CD14-positive monocyte (primary cell): ENCODE results near the gene NUP93. TPM values are rescaled to one million over a fixed set of nuclear protein-coding genes. Genes with fewer than 3 reads are reported as not detected.

Experiments used
- DNase-seq, 3 donors: peaks; one replicate each; pipeline ENCODE4 v3.0.0-alpha.2; 2011 to 2022
- H2AFZ ChIP-seq: 2 replicates; pipeline ENCODE4 v1.6.0; 2012; ENCODE audit warnings: mild to moderate bottlenecking, low read depth, low read length, inconsistent platforms; ENCODE audit not compliant: insufficient read depth, poor library complexity, severe bottlenecking
- H3K27ac ChIP-seq, 2 donors: 1 replicate in 1 of 2; 2 replicates in 1 of 2; pipeline ENCODE4 v1.5.1; 2012 to 2013; ENCODE audit warnings: low read length in 2 of 2, control low read depth in 1 of 2, inconsistent platforms in 1 of 2, low read depth in 1 of 2, mild to moderate bottlenecking in 1 of 2
- H3K27me3 ChIP-seq, 2 donors: one replicate each; pipeline versions ENCODE4 v1.6.0 to v1.6.1; 2011 to 2013; ENCODE audit warnings: low read length in 2 of 2; ENCODE audit not compliant: control insufficient read depth in 2 of 2, insufficient read depth in 2 of 2
- H3K36me3 ChIP-seq, 2 donors: replicated peaks in 1 of 2; 1 replicate in 1 of 2; 2 replicates in 1 of 2; pipeline versions ENCODE4 v1.5.1 to v1.6.1; 2012 to 2013; ENCODE audit warnings: low read length in 2 of 2, control low read depth in 1 of 2, inconsistent platforms in 1 of 2, mild to moderate bottlenecking in 1 of 2; ENCODE audit not compliant: insufficient read depth in 2 of 2, control insufficient read depth in 1 of 2
- H3K4me1 ChIP-seq, 2 donors: 1 replicate in 1 of 2; 2 replicates in 1 of 2; pipeline versions ENCODE4 v1.5.1 to v1.6.1; 2012 to 2013; ENCODE audit warnings: low read length in 2 of 2, control low read depth in 1 of 2, inconsistent platforms in 1 of 2, mild to moderate bottlenecking in 1 of 2, moderate library complexity in 1 of 2; ENCODE audit not compliant: insufficient read depth in 2 of 2, control insufficient read depth in 1 of 2
- H3K4me2 ChIP-seq: replicated peaks from 2 replicates; pipeline ENCODE3; 2012; ENCODE audit warnings: low read length, moderate library complexity, mild to moderate bottlenecking; ENCODE audit not compliant: poor library complexity, severe bottlenecking; ENCODE audit errors: extremely low read depth
- H3K4me3 ChIP-seq, 3 experiments: fragments of 200-600 bp in 1 of 3; sonication (generic) in 1 of 3; replicated peaks in 1 of 3; 1 replicate in 2 of 3; 2 replicates in 1 of 3; pipeline ENCODE4 v1.5.1; 2011 to 2013; ENCODE audit warnings: low read length in 3 of 3, mild to moderate bottlenecking in 3 of 3, control low read depth in 2 of 3, low read depth in 2 of 3, inconsistent platforms in 1 of 3, moderate library complexity in 1 of 3
- H3K79me2 ChIP-seq: 2 replicates; pipeline ENCODE4 v1.6.0; 2012; ENCODE audit warnings: mild to moderate bottlenecking, control low read depth, inconsistent platforms, low read length, moderate library complexity; ENCODE audit not compliant: insufficient read depth
- H3K9ac ChIP-seq: 2 replicates; pipeline ENCODE4 v1.6.0; 2017; ENCODE audit warnings: low read length, mild to moderate bottlenecking; ENCODE audit not compliant: insufficient read depth, poor library complexity, severe bottlenecking
- H3K9me3 ChIP-seq, 2 donors: replicated peaks in 1 of 2; 1 replicate in 1 of 2; 2 replicates in 1 of 2; pipeline versions ENCODE4 v1.5.1 to v1.6.1; 2012 to 2013; ENCODE audit warnings: low read length in 2 of 2, control low read depth in 1 of 2; ENCODE audit not compliant: control insufficient read depth in 1 of 2, insufficient read depth in 1 of 2
- H4K20me1 ChIP-seq: 2 replicates; pipeline ENCODE4 v1.6.0; 2012; ENCODE audit warnings: mild to moderate bottlenecking, low read length, control low read depth, moderate library complexity; ENCODE audit not compliant: insufficient read depth
- H3K27ac Mint-ChIP-seq, 7 donors: one replicate each; pipeline ENCODE4 v1.8.0; 2020; ENCODE audit warnings: mild to moderate bottlenecking in 7 of 7, mixed read lengths in 7 of 7, moderate library complexity in 6 of 7, inconsistent platforms in 2 of 7
- H3K27me3 Mint-ChIP-seq, 3 donors: one replicate each; pipeline ENCODE4 v1.8.0; 2021 to 2022; ENCODE audit warnings: low read depth in 3 of 3, mild to moderate bottlenecking in 3 of 3, mixed read lengths in 3 of 3, moderate library complexity in 3 of 3, inconsistent platforms in 1 of 3
- H3K36me3 Mint-ChIP-seq, 2 donors: one replicate each; pipeline ENCODE4 v1.8.0; 2020; ENCODE audit warnings: mixed read lengths in 2 of 2, inconsistent platforms in 1 of 2, mild to moderate bottlenecking in 1 of 2
- H3K4me1 Mint-ChIP-seq: one replicate; pipeline ENCODE4 v1.8.0; 2020; ENCODE audit warnings: mild to moderate bottlenecking, mixed read lengths
- H3K4me3 Mint-ChIP-seq, 2 donors: one replicate each; pipeline ENCODE4 v1.8.0; 2020; ENCODE audit warnings: mild to moderate bottlenecking in 2 of 2, mixed read lengths in 2 of 2, moderate library complexity in 1 of 2
- H3K9me3 Mint-ChIP-seq, 7 donors: one replicate each; pipeline ENCODE4 v1.8.0; 2020 to 2022; ENCODE audit warnings: mixed read lengths in 7 of 7, mild to moderate bottlenecking in 6 of 7, moderate library complexity in 6 of 7, inconsistent platforms in 2 of 7
- WGBS: methylation state at CpG from one replicate; pipeline ENCODE4 v1.1.5; 2013; ENCODE audit warnings: missing lambda C conversion rate; ENCODE audit not compliant: insufficient coverage; 5-methylcytosine and 5-hydroxymethylcytosine counted together
- intact Hi-C, 2 donors: fragments of 100-400 bp; cut with micrococcal nuclease; formaldehyde crosslinking; loops; one replicate each; pipeline versions ENCODE4 v1.15.0 to v1.15.1; 2023
- polyA plus RNA-seq, 3 donors: library from polyadenylated mRNA; depleted of rRNA in 1 of 3; unstranded in 2 of 3; stranded (reverse) in 1 of 3; fragments of 300-500 nt in 2 of 3; fragments of >200 nt in 1 of 3; fragmentation: Illumina TruSeq in 2 of 3; gene quantifications; 1 replicate in 2 of 3; 2 replicates in 1 of 3; pipeline ENCODE4 v1.2.3, GENCODE V29; 2012 to 2021
- TF ChIP-seq, protein P1 (sequence below): fragments of 200-600 bp; IDR thresholded peaks from one replicate; pipeline ENCODE4 v1.8.0; 2022; ENCODE audit warnings: antibody characterized with exemption, mild to moderate bottlenecking

The NUP93 gene
- polyA plus RNA-seq, 3 donors = 46.6 to 77.7 (median 59.4) TPM

GRCh38 chr16:56864960-56865359, 135.0 kb downstream of the NUP93 start, which contains the start of gene SLC12A3:
Gene SLC12A3, plus strand, starts transcription at chr16:56865207. Its CDS starts 29 bp downstream, at chr16:56865236.
- H3K27me3 ChIP-seq = no peaks in the 10 kb centered on the region
- Mint-ChIP-seq H3K27me3 (peaks cover 0 to 10% (median 4%) of the 10 kb centered on the region in 3 donors), H3K36me3 (peaks cover 2% of the 10 kb centered on the region in 2 donors), H3K27ac (peak within 1 kb of the TSS in 2 of 7 donors; percentile 9 to 46), H3K4me1 (peaks cover 58% of the 10 kb centered on the region), H3K4me3 (no peak within 1 kb of the TSS), H3K9me3 (no peaks in the 10 kb centered on the region)
- H3K4me2 ChIP-seq = no peak within 1 kb of the TSS
- no peaks in the 10 kb centered on the region for H3K9me3 ChIP-seq
- no peak for DNase-seq
- peaks cover 47 to 59% of the 10 kb centered on the region in 2 donors for H3K4me1 ChIP-seq
- no peaks in the 10 kb centered on the region for H3K79me2 ChIP-seq
- no peaks in the 10 kb centered on the region for H3K36me3 ChIP-seq
- TF ChIP-seq, protein P1, sequence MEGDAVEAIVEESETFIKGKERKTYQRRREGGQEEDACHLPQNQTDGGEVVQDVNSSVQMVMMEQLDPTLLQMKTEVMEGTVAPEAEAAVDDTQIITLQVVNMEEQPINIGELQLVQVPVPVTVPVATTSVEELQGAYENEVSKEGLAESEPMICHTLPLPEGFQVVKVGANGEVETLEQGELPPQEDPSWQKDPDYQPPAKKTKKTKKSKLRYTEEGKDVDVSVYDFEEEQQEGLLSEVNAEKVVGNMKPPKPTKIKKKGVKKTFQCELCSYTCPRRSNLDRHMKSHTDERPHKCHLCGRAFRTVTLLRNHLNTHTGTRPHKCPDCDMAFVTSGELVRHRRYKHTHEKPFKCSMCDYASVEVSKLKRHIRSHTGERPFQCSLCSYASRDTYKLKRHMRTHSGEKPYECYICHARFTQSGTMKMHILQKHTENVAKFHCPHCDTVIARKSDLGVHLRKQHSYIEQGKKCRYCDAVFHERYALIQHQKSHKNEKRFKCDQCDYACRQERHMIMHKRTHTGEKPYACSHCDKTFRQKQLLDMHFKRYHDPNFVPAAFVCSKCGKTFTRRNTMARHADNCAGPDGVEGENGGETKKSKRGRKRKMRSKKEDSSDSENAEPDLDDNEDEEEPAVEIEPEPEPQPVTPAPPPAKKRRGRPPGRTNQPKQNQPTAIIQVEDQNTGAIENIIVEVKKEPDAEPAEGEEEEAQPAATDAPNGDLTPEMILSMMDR = no peak
- H3K27ac ChIP-seq = no peak within 1 kb of the TSS
- no peak within 1 kb of the TSS for H3K9ac ChIP-seq
- no peak within 1 kb of the TSS for H2AFZ ChIP-seq
- intact Hi-C loops = loop anchor here in 1 of 2 donors (5.0 to 10.0 kb wide), 3 partner anchors 67 to 300 kb away; partner anchors contain the start of gene HERPUD1
- no peaks in the 10 kb centered on the region for H4K20me1 ChIP-seq
- WGBS = 93% methylated on average over 11 of the region's 12 CpGs
- no peak within 1 kb of the TSS for H3K4me3 ChIP-seq

- TF ChIP-seq, protein P1 = no peak
- Histone ChIP-seq H3K27me3 (no peaks in the 10 kb centered on the region), H3K9ac (no peak overlapping the region), H3K36me3 (no peaks in the 10 kb centered on the region), H3K79me2 (no peaks in the 10 kb centered on the region), H3K4me3 (no peak overlapping the region), H4K20me1 (no peaks in the 10 kb centered on the region), H2AFZ (no peak overlapping the region), H3K4me1 (peaks cover 41 to 53% of the 10 kb centered on the region in 2 donors), H3K4me2 (no peak overlapping the region), H3K9me3 (no peaks in the 10 kb centered on the region), H3K27ac (no peak overlapping the region)
- peaks cover 2% of the 10 kb centered on the region in 2 donors for H3K36me3 Mint-ChIP-seq
- no peak overlapping the region for H3K4me3 Mint-ChIP-seq
- peaks cover 52% of the 10 kb centered on the region for H3K4me1 Mint-ChIP-seq
- no peaks in the 10 kb centered on the region for H3K9me3 Mint-ChIP-seq
- 100% methylated on average over 5 of the region's 13 CpGs for WGBS
- H3K27me3 Mint-ChIP-seq = peaks cover 0 to 9% (median 4%) of the 10 kb centered on the region in 3 donors
- intact Hi-C loops = loop anchor here in 1 of 2 donors (5.0 to 10.0 kb wide), 3 partner anchors 67 to 299 kb away; partner anchors contain the start of gene HERPUD1
- H3K27ac Mint-ChIP-seq = peak overlapping the region in 1 of 7 donors; percentile 18
- no peak for DNase-seq
These were observed 135.6 kb downstream of the NUP93 start for GRCh38 chr16:56865394-56866062.
